Measurements from ENCODE around the gene TPO. TPM values are rescaled to one million over a fixed set of nuclear protein-coding genes. Genes with fewer than 3 reads are reported as not detected.

The TPO gene
- total and polyA plus RNA-seq, 8 donors = 0.19 to 8.2 (median 0.49) TPM; not detected in 1

DNA sequence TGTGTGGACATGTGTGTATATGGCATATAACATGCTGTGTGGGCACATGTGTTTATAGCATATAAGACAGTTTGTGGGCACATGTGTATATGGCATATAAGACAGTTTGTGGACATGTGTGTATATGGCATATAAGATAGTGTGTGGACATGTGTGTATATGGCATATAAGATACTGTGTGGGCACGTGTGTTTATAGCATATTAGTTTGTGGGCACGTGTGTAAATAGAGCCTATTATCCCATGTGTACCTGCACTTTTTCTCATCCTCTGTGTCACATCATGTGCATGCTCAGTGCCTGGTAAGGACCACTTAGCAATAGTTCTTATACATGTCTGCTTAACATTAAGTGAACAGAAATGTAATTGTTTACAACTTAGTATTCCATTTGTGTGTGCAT is 45.2 kb downstream of the TPO start:
- FAIRE-seq (no peak), ATAC-seq (no peak), DNase-seq (no peak)
- TF ChIP-seq, protein P1, sequence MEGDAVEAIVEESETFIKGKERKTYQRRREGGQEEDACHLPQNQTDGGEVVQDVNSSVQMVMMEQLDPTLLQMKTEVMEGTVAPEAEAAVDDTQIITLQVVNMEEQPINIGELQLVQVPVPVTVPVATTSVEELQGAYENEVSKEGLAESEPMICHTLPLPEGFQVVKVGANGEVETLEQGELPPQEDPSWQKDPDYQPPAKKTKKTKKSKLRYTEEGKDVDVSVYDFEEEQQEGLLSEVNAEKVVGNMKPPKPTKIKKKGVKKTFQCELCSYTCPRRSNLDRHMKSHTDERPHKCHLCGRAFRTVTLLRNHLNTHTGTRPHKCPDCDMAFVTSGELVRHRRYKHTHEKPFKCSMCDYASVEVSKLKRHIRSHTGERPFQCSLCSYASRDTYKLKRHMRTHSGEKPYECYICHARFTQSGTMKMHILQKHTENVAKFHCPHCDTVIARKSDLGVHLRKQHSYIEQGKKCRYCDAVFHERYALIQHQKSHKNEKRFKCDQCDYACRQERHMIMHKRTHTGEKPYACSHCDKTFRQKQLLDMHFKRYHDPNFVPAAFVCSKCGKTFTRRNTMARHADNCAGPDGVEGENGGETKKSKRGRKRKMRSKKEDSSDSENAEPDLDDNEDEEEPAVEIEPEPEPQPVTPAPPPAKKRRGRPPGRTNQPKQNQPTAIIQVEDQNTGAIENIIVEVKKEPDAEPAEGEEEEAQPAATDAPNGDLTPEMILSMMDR (IDR thresholded peaks at IDR 0.05) = no peak
- WGBS, 2 donors = 71 to 85% methylated on average over 2 of the region's 2 CpGs
- Histone ChIP-seq H3K27me3 (no peaks in the 10 kb centered on the region), H3K4me3 (no peak overlapping the region), H3K36me3 (no peaks in the 10 kb centered on the region), H3K27ac (no peak overlapping the region), H3K4me1 (no peaks in the 10 kb centered on the region), H3K9me3 (no peaks in the 10 kb centered on the region)
- intact Hi-C loops (cut with DNase I) = no loop called here

GRCh38 chr2:1459727-1460126 is 46.5 kb downstream of the TPO start:
- no peak for ATAC-seq
- FAIRE-seq = no peak
- Histone ChIP-seq H3K4me1 (no peaks in the 10 kb centered on the region), H3K9me3 (no peaks in the 10 kb centered on the region), H3K27ac (no peak overlapping the region), H3K27me3 (no peaks in the 10 kb centered on the region), H3K36me3 (no peaks in the 10 kb centered on the region), H3K4me3 (no peak overlapping the region)
- DNase-seq = no peak
- TF ChIP-seq, protein P1 (IDR thresholded peaks at IDR 0.05) = no peak
- intact Hi-C loops (cut with DNase I) = no loop called here
- 31 to 41% methylated on average over 7 of the region's 7 CpGs for WGBS, 2 donors

- ATAC-seq (no peak), FAIRE-seq (no peak), DNase-seq (no peak)
- intact Hi-C loops (cut with DNase I) = no loop called here
- Histone ChIP-seq H3K4me3 (no peak overlapping the region), H3K36me3 (no peaks in the 10 kb centered on the region), H3K27ac (no peak overlapping the region), H3K27me3 (no peaks in the 10 kb centered on the region), H3K4me1 (no peaks in the 10 kb centered on the region), H3K9me3 (no peaks in the 10 kb centered on the region)
- WGBS, 2 donors = 68% methylated on average over 11 of the region's 11 CpGs
- TF ChIP-seq, protein P1 (IDR thresholded peaks at IDR 0.05) = no peak
Observed at GRCh38 chr2:1460851-1461418, 47.7 kb downstream of the TPO start.

- H3K4me3 ChIP-seq = no peak overlapping the region
- no peaks in the 10 kb centered on the region for H3K36me3 ChIP-seq
- no peaks in the 10 kb centered on the region for H3K4me1 ChIP-seq
- TF ChIP-seq, protein P1 (IDR thresholded peaks at IDR 0.05) = no peak
- no peaks in the 10 kb centered on the region for H3K9me3 ChIP-seq
- no peaks in the 10 kb centered on the region for H3K27me3 ChIP-seq
- 62 to 65% methylated on average over 28 of the region's 28 CpGs for WGBS, 2 donors
- H3K27ac ChIP-seq = no peak overlapping the region
- FAIRE-seq (no peak), DNase-seq (no peak), ATAC-seq (no peak)
- intact Hi-C loops (cut with DNase I) = no loop called here
Observed at GRCh38 chr2:1461507-1462390, 48.5 kb downstream of the TPO start.

GRCh38 chr2:1462994-1463393 is 49.7 kb downstream of the TPO start:
- H3K27ac ChIP-seq = no peak overlapping the region
- FAIRE-seq (no peak), ATAC-seq (no peak), DNase-seq (no peak)
- H3K36me3 ChIP-seq = no peaks in the 10 kb centered on the region
- 63 to 67% methylated on average over 4 of the region's 4 CpGs for WGBS, 2 donors
- TF ChIP-seq, protein P1 (IDR thresholded peaks at IDR 0.05) = no peak
- no peaks in the 10 kb centered on the region for H3K27me3 ChIP-seq
- intact Hi-C loops (cut with DNase I) = no loop called here
- no peaks in the 10 kb centered on the region for H3K4me1 ChIP-seq
- no peak overlapping the region for H3K4me3 ChIP-seq
- H3K9me3 ChIP-seq = no peaks in the 10 kb centered on the region

All from pancreas (tissue), 10 donors.